ENCODE data around the gene POPDC2.
"Not testable (repeated sequence)": the region's sequence is repeated elsewhere in the genome, so short reads cannot be mapped to it uniquely, and the experiment has no call there.

Gene POPDC2
- total RNA-seq: 0.60 to 2.7 (median 1.3) reads per million in 3 experiments

- no peak for DNase-seq
These were observed at the start of gene POPDC2 for GRCh38 chr3:119660474-119661440. POPDC2 (minus strand) TSS chr3:119660589; CDS start chr3:119660423, 166 bp downstream.

- no peak for DNase-seq
These were observed 43.6 kb upstream of the POPDC2 start for GRCh38 chr3:119703820-119704531.

GRCh38 chr3:119702530-119703527, 42.4 kb upstream of the POPDC2 start, which contains the start of gene CFAP91:
CFAP91 (plus strand) TSS chr3:119703022; CDS start chr3:119703099, 77 bp downstream.
- DNase-seq: peak; percentile 74

- no peak for DNase-seq
These were observed 40.7 kb upstream of the POPDC2 start for GRCh38 chr3:119700920-119701734.

- DNase-seq: peak; percentile 53
These were observed 40.0 kb upstream of the POPDC2 start for GRCh38 chr3:119700269-119700919.

- DNase-seq: no peak
These were observed 37.0 kb upstream of the POPDC2 start for GRCh38 chr3:119697394-119697793.

- DNase-seq: no peak
These were observed 35.1 kb upstream of the POPDC2 start for GRCh38 chr3:119695480-119695879.

- no peak for DNase-seq
These were observed 29.8 kb upstream of the POPDC2 start for GRCh38 chr3:119690043-119690656.

- no peak for DNase-seq
These were observed 23.0 kb upstream of the POPDC2 start for GRCh38 chr3:119683421-119683820.

GRCh38 chr3:119681279-119681678, 20.9 kb upstream of the POPDC2 start:
- no peak for DNase-seq

GRCh38 chr3:119679874-119680273, 19.5 kb upstream of the POPDC2 start:
- DNase-seq: no peak

- DNase-seq: not testable (repeated sequence)
These were observed 17.8 kb upstream of the POPDC2 start for GRCh38 chr3:119678209-119678608.

GRCh38 chr3:119677641-119677934, 17.2 kb upstream of the POPDC2 start:
- no peak for DNase-seq

GRCh38 chr3:119676771-119677640, 16.6 kb upstream of the POPDC2 start, which contains the start of gene COX17:
COX17 (minus strand) TSS chr3:119677406; CDS start chr3:119677310, 96 bp downstream.
- DNase-seq: peak; percentile 98

- no peak for DNase-seq
These were observed 15.6 kb upstream of the POPDC2 start for GRCh38 chr3:119676020-119676419.

- DNase-seq: no peak
These were observed 14.9 kb upstream of the POPDC2 start for GRCh38 chr3:119675188-119675874.

GRCh38 chr3:119673875-119674274, 13.5 kb upstream of the POPDC2 start:
- DNase-seq: no peak

GRCh38 chr3:119672776-119673175, 12.4 kb upstream of the POPDC2 start:
- DNase-seq: no peak

All from central memory CD4-positive, alpha-beta T cell (primary cell).